ENCODE results near the gene RPSA. TPM values are rescaled to one million over a fixed set of nuclear protein-coding genes. Genes with fewer than 3 reads are reported as not detected.

Gene RPSA
- total and polyA plus RNA-seq, 9 of the 15 experiments (the other 6 are each of a cell fraction or from before 2014, with no cell fraction given) = 2,290 to 4,272 (median 2,730) TPM

GRCh38 chr3:39454591-39455217, 48.2 kb downstream of the RPSA start:
- H2AFZ ChIP-seq (ENCODE audit: low read depth, low read length) = no peak overlapping the region
- H3K36me3 ChIP-seq (ENCODE audit: control insufficient read depth, insufficient read depth, low read length) = no peaks in the 10 kb centered on the region
- no peak for TF ChIP-seq GATA2 (CRISPR knock-in tag; IDR thresholded peaks at IDR 0.05)
- in situ Hi-C loops (cut with MboI) = no loop called here
- H3K4me1 ChIP-seq (replicated peaks in 1 of 2; ENCODE audit: control insufficient read depth in 2 of 2, insufficient read depth in 2 of 2, low read length in 2 of 2) = peaks cover 0 to 5% of the 10 kb centered on the region in 2 experiments; a peak in 1 of 5 replicates
- POLR2A ChIA-PET = interaction anchor here (0.7 kb wide), 3 partner anchors 137 to 535 kb away, joined by 3 read pairs; no protein-coding TSS in a partner anchor
- intact Hi-C loops (cut with micrococcal nuclease) = no loop called here
- H3K27me3 ChIP-seq (ENCODE audit: control insufficient read depth in 2 of 2, insufficient read depth in 2 of 2, low read length in 2 of 2) = peaks cover 15 to 16% of the 10 kb centered on the region in 2 experiments; a peak in 4 of 5 replicates
- no peak overlapping the region for H3K4me2 ChIP-seq (ENCODE audit: insufficient read depth, low read length)
- ATAC-seq = no peak
- no peak for DNase-seq (ENCODE audit: extremely low read depth in 1 of 4, low spot score in 3 of 4)
- no peak overlapping the region for H3K4me3 ChIP-seq
- H3K79me2 ChIP-seq (ENCODE audit: control insufficient read depth, insufficient read depth, low read length) = no peaks in the 10 kb centered on the region
- no peaks in the 10 kb centered on the region for H4K20me1 ChIP-seq (replicated peaks; ENCODE audit: control insufficient read depth, insufficient read depth, low read length)
- H3K9ac ChIP-seq (ENCODE audit: insufficient read depth in 1 of 2, low read depth in 2 of 2, low read length in 2 of 2) = no peak overlapping the region
- 2% methylated on average over 3 of the region's 3 CpGs for WGBS (ENCODE audit: insufficient coverage, low coverage, missing lambda C conversion rate)
- CTCF ChIA-PET (ENCODE audit: low intra/inter-chr PET ratio) = no interaction called here
- FAIRE-seq = no peak
- H3K27ac ChIP-seq (ENCODE audit: extremely low read depth, low read depth, low read length) = no peak overlapping the region
- no TSS peak for BruUV-seq (replicated peaks)
- H3K9me1 ChIP-seq (ENCODE audit: control insufficient read depth, insufficient read depth, low read length) = no peaks in the 10 kb centered on the region
- no peaks in the 10 kb centered on the region; the same call in 1 of the 2 replicates for H3K9me3 ChIP-seq (replicated peaks; ENCODE audit: control insufficient read depth, insufficient read depth, low read depth, low read length)

- Histone ChIP-seq H3K4me2 (ENCODE audit: insufficient read depth, low read length) (no peak overlapping the region), H3K36me3 (ENCODE audit: control insufficient read depth, insufficient read depth, low read length) (no peaks in the 10 kb centered on the region), H3K27me3 (ENCODE audit: control insufficient read depth in 2 of 2, insufficient read depth in 2 of 2, low read length in 2 of 2) (peaks cover 15 to 16% of the 10 kb centered on the region in 2 experiments; a peak in 4 of 5 replicates), H3K79me2 (ENCODE audit: control insufficient read depth, insufficient read depth, low read length) (no peaks in the 10 kb centered on the region), H3K9ac (ENCODE audit: insufficient read depth in 1 of 2, low read depth in 2 of 2, low read length in 2 of 2) (no peak overlapping the region), H3K27ac (ENCODE audit: extremely low read depth, low read depth, low read length) (no peak overlapping the region), H3K4me3 (no peak overlapping the region), H4K20me1 (replicated peaks; ENCODE audit: control insufficient read depth, insufficient read depth, low read length) (no peaks in the 10 kb centered on the region), H3K4me1 (replicated peaks in 1 of 2; ENCODE audit: control insufficient read depth in 2 of 2, insufficient read depth in 2 of 2, low read length in 2 of 2) (peaks cover 0 to 5% of the 10 kb centered on the region in 2 experiments; a peak in 1 of 5 replicates), H3K9me1 (ENCODE audit: control insufficient read depth, insufficient read depth, low read length) (no peaks in the 10 kb centered on the region), H3K9me3 (replicated peaks; ENCODE audit: control insufficient read depth, insufficient read depth, low read depth, low read length) (no peaks in the 10 kb centered on the region; the same call in 1 of the 2 replicates), H2AFZ (ENCODE audit: low read depth, low read length) (peak overlapping the region; percentile 66; the same call in 1 of the 2 replicates)
- in situ Hi-C loops (cut with MboI) (no loop called here), intact Hi-C loops (cut with micrococcal nuclease) (no loop called here)
- CTCF ChIA-PET (ENCODE audit: low intra/inter-chr PET ratio) = no interaction called here
- 18% methylated on average over 19 of the region's 20 CpGs for WGBS (ENCODE audit: insufficient coverage, low coverage, missing lambda C conversion rate)
- no TSS peak for BruUV-seq (replicated peaks)
- POLR2A ChIA-PET = no interaction called here
- no peak for TF ChIP-seq NFRKB (IDR thresholded peaks at IDR 0.05; ENCODE audit: low read depth)
- TF ChIP-seq NR0B1 (IDR thresholded peaks at IDR 0.05; ENCODE audit: partially characterized antibody) = no peak
- TF ChIP-seq HMGN3 (IDR thresholded peaks at IDR 0.05; ENCODE audit: borderline replicate concordance, extremely low read depth, insufficient read length, low read depth, low read length) = no peak
- no peak for TF ChIP-seq SRF (CRISPR knock-in tag; IDR thresholded peaks at IDR 0.05)
- no peak for TF ChIP-seq SP2 (IDR thresholded peaks at IDR 0.05; ENCODE audit: extremely low read depth, low read depth, low read length, poor library complexity, severe bottlenecking)
- ATAC-seq (peak; percentile 30; the same call in 2 of the 3 replicates), DNase-seq (ENCODE audit: extremely low read depth in 1 of 4, low spot score in 3 of 4) (no peak), FAIRE-seq (no peak)
These were observed 49.6 kb downstream of the RPSA start for GRCh38 chr3:39456159-39456558.
